ENCODE results near the gene LILRB5.
A peak's percentile ranks its signal among the peaks of the same experiment; 100 is the strongest.
"Not testable (repeated sequence)": the region's sequence is repeated elsewhere in the genome, so short reads cannot be mapped to it uniquely, and the experiment has no call there.

The LILRB5 gene

GRCh38 chr19:54243809-54244208 lies 13.3 kb downstream of the LILRB5 start:
- not testable (repeated sequence) for DNase-seq (ENCODE audit: low spot score)

GRCh38 chr19:54242646-54243045 lies 14.4 kb downstream of the LILRB5 start, which contains the start of gene LILRA6:
Gene LILRA6 (minus strand): TSS chr19:54242790.
- DNase-seq (ENCODE audit: low spot score) = not testable (repeated sequence)

GRCh38 chr19:54242234-54242633 lies 14.8 kb downstream of the LILRB5 start:
- DNase-seq (ENCODE audit: low spot score) = not testable (repeated sequence)

- DNase-seq (ENCODE audit: low spot score) = not testable (repeated sequence)
Observed at GRCh38 chr19:54240372-54241336, 16.4 kb downstream of the LILRB5 start.

- not testable (repeated sequence) for DNase-seq (ENCODE audit: low spot score)
Observed at GRCh38 chr19:54239491-54240371, 17.3 kb downstream of the LILRB5 start.

- DNase-seq (ENCODE audit: low spot score) = no peak
Observed at GRCh38 chr19:54233941-54234340, 23.1 kb downstream of the LILRB5 start.

GRCh38 chr19:54231077-54231931 lies 25.8 kb downstream of the LILRB5 start:
- DNase-seq (ENCODE audit: low spot score) = peak; percentile 60

GRCh38 chr19:54230031-54230430 lies 27.0 kb downstream of the LILRB5 start:
- DNase-seq (ENCODE audit: low spot score) = no peak

- no peak for DNase-seq (ENCODE audit: low spot score)
Observed at GRCh38 chr19:54229146-54229545, 27.9 kb downstream of the LILRB5 start.

GRCh38 chr19:54224619-54225018 lies 32.5 kb downstream of the LILRB5 start:
- not testable (repeated sequence) for DNase-seq (ENCODE audit: low spot score)

GRCh38 chr19:54223937-54224281 lies 33.2 kb downstream of the LILRB5 start:
- DNase-seq (ENCODE audit: low spot score) = not testable (repeated sequence)

- DNase-seq (ENCODE audit: low spot score) = not testable (repeated sequence)
Observed at GRCh38 chr19:54223277-54223936, 33.7 kb downstream of the LILRB5 start.

- not testable (repeated sequence) for DNase-seq (ENCODE audit: low spot score)
Observed at GRCh38 chr19:54222474-54223276, 34.4 kb downstream of the LILRB5 start, which contains the start of gene LILRB3. Gene LILRB3 (minus strand): TSS chr19:54223007. CDS start chr19:54222976, 31 bp downstream.

GRCh38 chr19:54221947-54222346 lies 35.1 kb downstream of the LILRB5 start:
- not testable (repeated sequence) for DNase-seq (ENCODE audit: low spot score)

GRCh38 chr19:54219702-54220101 lies 37.4 kb downstream of the LILRB5 start:
- DNase-seq (ENCODE audit: low spot score) = not testable (repeated sequence)

- no peak for DNase-seq (ENCODE audit: low spot score)
Observed at GRCh38 chr19:54218960-54219661, 38.0 kb downstream of the LILRB5 start.

- no peak for DNase-seq (ENCODE audit: low spot score)
Observed at GRCh38 chr19:54218259-54218658, 38.8 kb downstream of the LILRB5 start.

GRCh38 chr19:54217517-54218247 lies 39.4 kb downstream of the LILRB5 start:
- DNase-seq (ENCODE audit: low spot score) = not testable (repeated sequence)

Data from SK-N-DZ (cell line).